HG02981 (cell line): ENCODE measurements around the gene ZNF554.

ENCODE experiments used
- ATAC-seq: cut with Tn5 transposase; IDR thresholded peaks from one replicate; pipeline ENCODE4 v1.9.1; 2021; ENCODE audit warnings: mild to moderate bottlenecking, moderate library complexity; ENCODE audit not compliant: unreplicated experiment

ZNF554 gene

DNA sequence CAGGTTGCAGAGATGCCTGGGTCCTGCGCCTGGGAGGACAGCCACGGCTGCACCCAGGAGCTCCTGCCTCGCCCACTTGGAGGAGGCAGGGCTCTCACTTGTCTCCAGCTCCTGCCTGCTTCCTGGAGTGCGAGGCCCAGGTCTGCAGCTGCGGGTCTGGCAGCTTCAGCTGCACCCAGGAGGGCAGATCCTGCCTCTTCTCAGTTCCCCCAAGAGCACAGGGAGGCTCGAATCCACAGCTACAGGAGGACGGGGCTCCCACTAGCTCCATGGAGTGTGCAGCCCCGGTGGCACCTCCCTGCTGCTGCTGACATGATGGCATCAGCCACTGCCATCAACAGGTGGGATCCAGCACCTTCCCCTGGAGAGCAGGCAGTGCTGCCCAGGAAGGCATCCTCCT is 4.5 kb downstream of the ZNF554 start:
- ATAC-seq: no peak

DNA sequence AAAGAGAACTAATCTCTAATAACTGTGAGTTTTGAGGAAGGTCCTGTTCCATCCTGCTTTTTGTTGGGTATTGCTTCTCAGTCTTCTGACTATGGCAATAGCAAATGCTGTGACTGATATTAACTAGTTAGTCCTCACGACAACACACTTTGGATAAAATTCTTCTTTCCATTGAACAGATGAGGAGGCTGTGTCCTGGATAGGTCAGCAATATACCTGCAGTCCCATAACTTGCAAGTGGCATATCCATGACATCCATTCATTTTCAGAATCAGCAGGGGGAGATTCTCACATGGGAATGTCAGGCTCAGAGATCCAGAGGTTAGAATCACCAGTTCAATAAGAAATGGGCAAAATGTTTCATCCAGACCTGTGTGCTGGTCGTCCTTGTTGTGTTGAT is 7.4 kb downstream of the ZNF554 start:
- no peak for ATAC-seq

- no peak for ATAC-seq
These were observed 8.3 kb downstream of the ZNF554 start for GRCh38 chr19:2827840-2828489.

DNA sequence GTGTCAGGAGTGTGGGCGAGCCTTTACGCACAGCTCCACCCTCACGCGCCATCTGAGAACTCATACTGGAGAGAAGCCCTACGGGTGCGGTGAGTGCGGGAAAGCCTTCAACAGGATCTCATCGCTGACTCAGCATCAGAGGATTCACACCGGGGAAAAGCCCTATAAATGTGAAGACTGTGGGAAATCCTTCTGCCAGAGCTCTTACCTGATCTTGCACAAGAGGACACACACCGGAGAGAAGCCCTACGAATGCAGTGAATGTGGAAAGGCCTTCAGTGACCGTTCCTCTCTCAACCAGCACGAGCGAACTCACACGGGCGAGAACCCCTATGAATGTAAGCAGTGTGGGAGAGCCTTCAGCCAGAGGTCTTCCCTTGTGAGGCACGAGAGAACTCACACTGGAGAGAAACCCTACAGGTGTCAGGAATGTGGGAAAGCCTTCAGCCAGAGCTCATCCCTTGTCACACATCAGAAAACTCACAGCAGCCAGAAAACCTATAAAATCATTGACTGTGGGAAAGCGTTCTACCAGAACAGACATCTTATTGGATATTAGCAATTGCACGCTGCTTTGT is 14.7 kb downstream of the ZNF554 start:
- no peak for ATAC-seq

GRCh38 chr19:2837430-2837829 is 17.8 kb downstream of the ZNF554 start:
- no peak for ATAC-seq

- ATAC-seq: peak; percentile 88
These were observed 21.4 kb downstream of the ZNF554 start, which contains the start of gene ZNF555 for GRCh38 chr19:2840794-2841791. TSS of gene ZNF555 (plus strand) at chr19:2841475. CDS start at chr19:2841573, 98 bp downstream.

DNA sequence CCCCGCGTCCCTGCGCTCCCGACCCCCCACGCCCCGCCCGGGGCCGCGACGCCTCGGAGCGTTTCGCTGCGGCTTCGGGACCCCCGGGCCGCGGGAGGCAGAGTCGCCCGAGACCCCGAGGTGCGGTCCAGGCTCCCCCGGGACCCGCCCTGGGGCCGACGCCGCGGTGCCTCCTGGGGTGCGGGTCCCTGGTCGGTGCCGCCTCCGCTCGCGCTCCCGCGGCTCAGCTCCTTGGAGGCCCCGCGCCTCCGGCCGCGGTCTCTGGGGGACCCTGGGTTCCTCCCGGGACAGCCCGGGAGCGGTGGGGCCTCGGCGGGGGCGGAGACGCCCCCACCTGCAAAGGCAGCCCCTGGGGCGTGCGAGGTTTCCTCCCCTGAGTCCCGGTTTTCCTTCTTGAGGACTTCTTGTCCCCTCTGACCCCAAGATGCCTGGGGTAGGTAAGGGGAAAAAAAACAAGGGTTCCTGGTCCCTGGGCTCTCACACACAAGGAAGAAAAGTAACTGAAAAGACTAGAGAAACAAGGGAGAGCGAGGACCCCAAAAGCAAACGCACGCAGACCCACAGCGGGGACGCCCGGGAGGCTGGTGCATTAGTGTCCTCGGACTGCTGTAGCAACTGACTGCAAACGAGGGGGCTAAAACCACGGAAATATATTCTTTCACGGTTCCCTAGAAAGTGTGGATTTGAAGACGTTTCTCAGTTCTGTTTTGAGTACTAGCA is 22.3 kb downstream of the ZNF554 start:
- peak; percentile 17 for ATAC-seq

DNA sequence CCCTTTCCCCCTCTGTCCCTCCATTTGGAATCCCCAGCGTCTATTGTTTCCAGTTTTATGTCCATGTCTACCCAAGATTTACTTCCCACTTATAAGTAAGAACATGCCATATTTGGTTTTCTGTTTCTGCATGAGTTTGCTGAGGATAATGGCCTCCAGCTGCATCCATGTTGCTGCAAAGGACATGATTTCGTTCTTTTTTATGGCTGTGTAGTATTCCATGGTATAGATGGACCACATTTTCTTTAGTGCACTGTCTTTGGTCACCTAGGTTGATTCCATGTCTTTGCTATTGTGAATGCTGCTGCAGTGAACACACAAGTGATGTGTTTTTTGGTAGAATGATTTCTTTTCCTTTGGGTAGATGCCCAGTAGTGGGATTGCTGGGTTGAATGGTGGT is 25.4 kb downstream of the ZNF554 start:
- ATAC-seq: no peak

- ATAC-seq: no peak
These were observed 26.7 kb downstream of the ZNF554 start for GRCh38 chr19:2846180-2846894.

DNA sequence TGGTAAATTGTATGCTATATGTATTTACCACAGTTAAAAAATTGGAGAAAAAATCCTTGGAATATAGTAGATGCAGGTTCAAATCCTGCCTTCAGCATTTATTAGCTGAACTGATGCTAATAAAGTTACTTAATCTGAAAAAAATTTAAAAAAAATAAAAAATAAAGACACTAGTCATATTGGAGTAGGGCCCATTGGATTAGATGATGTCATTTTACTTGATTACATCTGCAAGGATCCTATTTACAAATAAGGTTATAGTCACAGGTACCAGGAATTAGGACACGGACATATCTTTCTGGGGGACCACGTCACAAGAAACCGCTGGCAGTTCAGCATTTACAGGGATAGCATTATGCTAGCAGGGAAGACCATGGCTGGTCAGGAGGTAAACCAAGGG is 27.8 kb downstream of the ZNF554 start:
- no peak for ATAC-seq

- ATAC-seq: no peak
These were observed 28.9 kb downstream of the ZNF554 start for GRCh38 chr19:2848616-2849015.

GRCh38 chr19:2850256-2850925 is 30.7 kb downstream of the ZNF554 start:
- ATAC-seq: no peak

DNA sequence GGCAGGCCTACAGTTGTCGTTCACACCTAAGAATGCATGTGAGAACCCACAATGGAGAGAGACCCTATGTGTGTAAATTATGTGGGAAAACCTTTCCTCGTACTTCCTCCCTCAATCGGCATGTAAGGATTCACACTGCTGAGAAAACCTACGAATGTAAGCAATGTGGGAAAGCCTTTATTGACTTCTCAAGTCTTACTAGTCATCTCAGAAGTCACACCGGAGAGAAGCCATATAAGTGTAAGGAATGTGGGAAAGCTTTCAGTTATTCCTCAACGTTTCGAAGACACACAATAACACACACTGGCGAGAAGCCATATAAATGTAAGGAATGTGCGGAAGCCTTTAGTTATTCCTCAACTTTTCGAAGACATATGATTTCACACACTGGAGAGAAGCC is 32.9 kb downstream of the ZNF554 start:
- ATAC-seq: no peak

GRCh38 chr19:2853015-2853606 is 33.4 kb downstream of the ZNF554 start:
- no peak for ATAC-seq

- ATAC-seq: no peak
These were observed 35.2 kb downstream of the ZNF554 start for GRCh38 chr19:2854849-2855248.

GRCh38 chr19:2856457-2857050 is 36.9 kb downstream of the ZNF554 start:
- no peak for ATAC-seq

DNA sequence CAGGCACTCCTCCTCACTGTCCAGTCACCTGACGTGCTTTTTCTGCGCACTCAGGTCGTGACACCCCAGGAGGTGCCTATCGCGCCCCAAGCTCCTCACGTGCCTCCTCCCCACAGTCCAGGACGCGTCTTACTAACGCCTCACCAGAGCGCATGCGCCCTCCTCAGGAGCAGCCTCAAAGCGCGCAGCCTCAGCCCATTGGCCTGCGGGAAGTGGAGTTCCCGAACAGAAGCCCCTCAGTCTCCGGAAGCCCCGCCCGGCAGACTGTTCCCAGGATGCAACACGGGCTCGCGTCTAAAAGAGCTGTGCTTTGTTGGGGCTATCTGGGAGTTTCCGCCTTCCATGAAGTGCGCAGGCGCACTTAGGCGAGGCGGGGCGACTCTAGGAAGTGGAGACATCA is 39.2 kb downstream of the ZNF554 start:
- ATAC-seq: no peak

DNA sequence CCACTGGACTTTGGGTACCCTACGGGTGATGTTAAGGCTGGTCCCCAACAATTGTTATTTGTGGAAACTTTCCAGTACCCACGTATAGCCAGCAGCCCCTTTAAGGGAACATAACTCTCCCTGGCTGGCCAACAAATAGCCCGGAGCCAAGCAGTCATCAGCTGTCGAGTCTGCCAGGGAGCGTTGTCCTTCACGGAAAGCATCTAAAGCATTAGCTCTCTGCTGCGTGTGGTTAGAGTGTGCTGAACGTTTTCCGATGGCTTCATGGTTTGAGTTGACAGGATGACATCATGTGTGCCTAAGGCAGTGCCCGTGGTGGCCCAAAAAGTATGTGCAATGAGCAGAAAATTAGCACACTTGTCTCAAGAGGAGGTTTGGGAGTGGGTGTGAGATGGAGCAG is 44.1 kb downstream of the ZNF554 start:
- no peak for ATAC-seq
